Sigmoid colon (tissue), 7 donors: ENCODE measurements around the gene ETS1. TPM values are rescaled to one million over a fixed set of nuclear protein-coding genes. Genes with fewer than 3 reads are reported as not detected.

ENCODE experiments used
- DNase-seq: peaks from one replicate; pipeline ENCODE4 v3.0.0-alpha.2; 2019
- H3K27ac ChIP-seq, 4 donors: fragments of 200-600 bp; sonication (generic); one replicate each; pipeline ENCODE4 v1.5.1; 2016 to 2019; ENCODE audit warnings: mild to moderate bottlenecking in 1 of 4
- H3K27me3 ChIP-seq, 3 donors: fragments of 200-600 bp; sonication (generic); one replicate each; pipeline ENCODE4 v1.5.1; 2019; ENCODE audit warnings: mild to moderate bottlenecking in 1 of 3
- H3K36me3 ChIP-seq, 4 donors: fragments of 200-600 bp; sonication (generic); one replicate each; pipeline ENCODE4 v1.5.1; 2016 to 2019
- H3K4me1 ChIP-seq, 4 donors: fragments of 200-600 bp; sonication (generic); one replicate each; pipeline ENCODE4 v1.5.1; 2017 to 2019
- H3K4me3 ChIP-seq, 4 donors: fragments of 200-600 bp; sonication (generic); one replicate each; pipeline ENCODE4 v1.5.1; 2017 to 2019; ENCODE audit warnings: mild to moderate bottlenecking in 2 of 4, moderate library complexity in 1 of 4
- H3K9me3 ChIP-seq, 4 donors: fragments of 200-600 bp in 3 of 4; sonication (generic) in 3 of 4; one replicate each; pipeline versions ENCODE4 v1.5.1 to v1.6.1; 2013 to 2019
- CTCF ChIP-seq, 4 experiments: fragments of 450-650 bp in 3 of 4; fragments of 200-600 bp in 1 of 4; IDR thresholded peaks; one replicate each; pipeline ENCODE4 v1.5.1; 2016 to 2019; ENCODE audit warnings: antibody characterized with exemption in 4 of 4, mild to moderate bottlenecking in 3 of 4, moderate library complexity in 2 of 4
- EP300 ChIP-seq, 4 donors: sonication (generic); formaldehyde crosslinking; IDR thresholded peaks; one replicate each; pipeline ENCODE4 v1.6.1; 2017; ENCODE audit warnings: antibody characterized with exemption in 4 of 4
- POLR2A ChIP-seq, 2 donors: fragments of 450-650 bp; IDR thresholded peaks; one replicate each; pipeline ENCODE4 v1.6.1; 2016; ENCODE audit warnings: antibody characterized with exemption in 2 of 2, mild to moderate bottlenecking in 2 of 2, moderate library complexity in 2 of 2
- POLR2AphosphoS5 ChIP-seq, 4 donors: sonication (generic); formaldehyde crosslinking; IDR thresholded peaks; one replicate each; pipeline ENCODE4 v1.6.1; 2017; ENCODE audit warnings: antibody characterized with exemption in 4 of 4
- WGBS, 2 donors: extraction: QIAGEN DNeasy Blood & Tissue Kit; methylation state at CpG; one replicate each; pipeline ENCODE4 v1.1.7; 2013; 5-methylcytosine and 5-hydroxymethylcytosine counted together
- intact Hi-C: fragments of 100-400 bp; cut with DNase I; formaldehyde crosslinking; loops from one replicate; pipeline ENCODE4 v1.15.1; 2023
- polyA plus RNA-seq, 3 donors: library from polyadenylated mRNA; stranded (reverse); fragments of 200-250 nt; gene quantifications; one replicate each; pipeline ENCODE4 v1.2.3, GENCODE V29; 2013
- total RNA-seq, 4 donors: library from RNA; depleted of rRNA; stranded (reverse); fragments of >200 nt; gene quantifications; one replicate each; pipeline ENCODE4 v1.1.0, GENCODE V29; 2016
- donor health status: healthy with polysubstance abuse.
- donor health status: Bipolar disorder and iron deficiency.
- donor health status: healthy.

ETS1 gene
- total and polyA plus RNA-seq, 7 donors: 12.5 to 122 (median 24.6) TPM

- H3K4me3 ChIP-seq: no peak overlapping the region
- no peaks in the 10 kb centered on the region for H3K9me3 ChIP-seq
- peak overlapping the region in 3 of 4 donors; percentile 43 to 87 (median 75) for H3K27ac ChIP-seq
- WGBS, 2 donors: 56 to 78% methylated on average over 2 of the region's 2 CpGs
- no peaks in the 10 kb centered on the region for H3K36me3 ChIP-seq
- no peaks in the 10 kb centered on the region for H3K27me3 ChIP-seq
- peaks cover 0 to 74% (median 71%) of the 10 kb centered on the region in 4 donors for H3K4me1 ChIP-seq
- no peak for DNase-seq
- intact Hi-C loops: no loop called here
- no peak for TF ChIP-seq CTCF (IDR thresholded peaks at IDR 0.05)
- no peak for TF ChIP-seq POLR2A (IDR thresholded peaks at IDR 0.05)
- no peak for TF ChIP-seq EP300 (IDR thresholded peaks at IDR 0.05)
- no peak for TF ChIP-seq POLR2AphosphoS5 (IDR thresholded peaks at IDR 0.05)
Observed at GRCh38 chr11:128498721-128499245, 88.6 kb downstream of the ETS1 start.

- H3K27me3 ChIP-seq: no peaks in the 10 kb centered on the region
- H3K36me3 ChIP-seq: no peaks in the 10 kb centered on the region
- no peaks in the 10 kb centered on the region for H3K9me3 ChIP-seq
- TF ChIP-seq EP300 (IDR thresholded peaks at IDR 0.05) (no peak), POLR2AphosphoS5 (IDR thresholded peaks at IDR 0.05) (no peak), POLR2A (IDR thresholded peaks at IDR 0.05) (no peak), CTCF (IDR thresholded peaks at IDR 0.05) (no peak)
- peaks cover 0 to 70% (median 64%) of the 10 kb centered on the region in 4 donors for H3K4me1 ChIP-seq
- H3K27ac ChIP-seq: peak overlapping the region; percentile 65 to 87 (median 70)
- 59 to 73% methylated on average over 3 of the region's 3 CpGs for WGBS, 2 donors
- peak overlapping the region in 3 of 4 donors; percentile 3 to 28 (median 10) for H3K4me3 ChIP-seq
- DNase-seq: no peak
- intact Hi-C loops: no loop called here
Observed at GRCh38 chr11:128497776-128498095, 89.6 kb downstream of the ETS1 start.

- Histone ChIP-seq H3K27me3 (no peaks in the 10 kb centered on the region), H3K9me3 (no peaks in the 10 kb centered on the region), H3K4me3 (peak overlapping the region in 3 of 4 donors; percentile 3 to 28 (median 10)), H3K36me3 (no peaks in the 10 kb centered on the region), H3K27ac (peak overlapping the region; percentile 65 to 87 (median 70)), H3K4me1 (peaks cover 0 to 70% (median 60%) of the 10 kb centered on the region in 4 donors)
- peak; percentile 87 for DNase-seq
- 39 to 75% methylated on average over 7 of the region's 7 CpGs for WGBS, 2 donors
- TF ChIP-seq EP300 (IDR thresholded peaks at IDR 0.05) (no peak), POLR2AphosphoS5 (IDR thresholded peaks at IDR 0.05) (peak in 2 of 4 donors; percentile 23 to 47), POLR2A (IDR thresholded peaks at IDR 0.05) (no peak), CTCF (IDR thresholded peaks at IDR 0.05) (no peak)
- intact Hi-C loops: no loop called here
Observed at GRCh38 chr11:128497061-128497775, 90.1 kb downstream of the ETS1 start.

GRCh38 chr11:128496692-128497060 lies 90.7 kb downstream of the ETS1 start:
- intact Hi-C loops: no loop called here
- Histone ChIP-seq H3K9me3 (no peaks in the 10 kb centered on the region), H3K27ac (peak overlapping the region; percentile 65 to 87 (median 70)), H3K4me3 (no peak overlapping the region), H3K36me3 (no peaks in the 10 kb centered on the region), H3K4me1 (peaks cover 0 to 70% (median 54%) of the 10 kb centered on the region in 4 donors), H3K27me3 (no peaks in the 10 kb centered on the region)
- no peak for TF ChIP-seq POLR2AphosphoS5 (IDR thresholded peaks at IDR 0.05)
- WGBS, 2 donors: 33 to 35% methylated on average over 4 of the region's 4 CpGs
- no peak for DNase-seq

- H3K4me1 ChIP-seq: peaks cover 0 to 67% (median 50%) of the 10 kb centered on the region in 4 donors
Observed at GRCh38 chr11:128496249-128496648, 91.1 kb downstream of the ETS1 start.

More at GRCh38 chr11:128496249-128496648, 91.1 kb downstream of the ETS1 start:
- TF ChIP-seq EP300 (IDR thresholded peaks at IDR 0.05) (no peak), POLR2A (IDR thresholded peaks at IDR 0.05) (no peak), CTCF (IDR thresholded peaks at IDR 0.05) (no peak), POLR2AphosphoS5 (IDR thresholded peaks at IDR 0.05) (no peak)
- H3K9me3 ChIP-seq: no peaks in the 10 kb centered on the region
- WGBS, 2 donors: 29 to 49% methylated on average over 3 of the region's 3 CpGs
- H3K36me3 ChIP-seq: no peaks in the 10 kb centered on the region
- H3K27me3 ChIP-seq: no peaks in the 10 kb centered on the region
- DNase-seq: no peak
- H3K4me3 ChIP-seq: no peak overlapping the region
- intact Hi-C loops: no loop called here
- H3K27ac ChIP-seq: peak overlapping the region; percentile 65 to 87 (median 70)
